MCF 10A (cell line): ENCODE data around the gene SDK2. TPM values are rescaled to one million over a fixed set of nuclear protein-coding genes. Genes with fewer than 3 reads are reported as not detected.

Experiments
- BruUV-seq: library from RNA; stranded (reverse); fragments of 400-500 nt; replicated peaks from 2 replicates; lab custom pipeline; 2021; lab: Mats Ljungman, UMichigan
- CTCF ChIA-PET: fragments of 300-600 bp; sonication (Branson Sonifier 250); formaldehyde crosslinking; extraction: SDS; loops from one replicate; lab custom pipeline; 2021; ENCODE audit warnings: antibody characterized with exemption, inconsistent platforms; lab: Yijun Ruan, JAX
- POLR2A ChIA-PET: fragments of 300-600, 350-650 bp; sonication (Branson Sonifier 250); formaldehyde crosslinking; extraction: SDS; loops from one replicate; lab custom pipeline; 2020; ENCODE audit warnings: antibody characterized with exemption, inconsistent platforms; lab: Yijun Ruan, JAX
- DNase-seq: peaks from one replicate; pipeline ENCODE4 v3.0.0-alpha.2; 2018; ENCODE audit not compliant: unreplicated experiment
- H3K27ac Mint-ChIP-seq: one replicate; pipeline ENCODE4 v1.8.0; 2022; ENCODE audit warnings: mild to moderate bottlenecking, low read depth, mixed read lengths; ENCODE audit not compliant: unreplicated experiment
- H3K27me3 Mint-ChIP-seq: one replicate; pipeline ENCODE4 v1.8.0; 2022; ENCODE audit warnings: mixed read lengths; ENCODE audit not compliant: insufficient read depth, unreplicated experiment
- H3K36me3 Mint-ChIP-seq: one replicate; pipeline ENCODE4 v1.8.0; 2022; ENCODE audit warnings: mild to moderate bottlenecking, moderate library complexity, mixed read lengths; ENCODE audit not compliant: insufficient read depth, unreplicated experiment
- H3K4me1 Mint-ChIP-seq: one replicate; pipeline ENCODE4 v1.8.0; 2022; ENCODE audit warnings: mixed read lengths; ENCODE audit not compliant: insufficient read depth, unreplicated experiment
- H3K4me3 Mint-ChIP-seq: one replicate; pipeline ENCODE4 v1.8.0; 2022; ENCODE audit warnings: mild to moderate bottlenecking, moderate library complexity, mixed read lengths; ENCODE audit not compliant: unreplicated experiment
- H3K9me3 Mint-ChIP-seq: one replicate; pipeline ENCODE4 v1.8.0; 2022; ENCODE audit warnings: mixed read lengths; ENCODE audit not compliant: unreplicated experiment
- CTCF ChIP-seq: fragments of 200-600 bp; IDR thresholded peaks from one replicate; pipeline ENCODE4 v1.8.0; 2022; ENCODE audit warnings: antibody characterized with exemption, mild to moderate bottlenecking; ENCODE audit not compliant: unreplicated experiment
- intact Hi-C: fragments of 100-400 bp; cut with micrococcal nuclease; formaldehyde crosslinking; loops from 2 replicates; pipeline ENCODE4 v1.14.1; 2022
- total RNA-seq: library from RNA; stranded (reverse); gene quantifications from 2 replicates; pipeline ENCODE4 v1.2.3, GENCODE V29; 2022

Gene SDK2
- total RNA-seq, 1 experiment from 2014 or later, result not detected

- H3K27me3 Mint-ChIP-seq, result peaks cover 34% of the 10 kb centered on the region
- no TSS peak for BruUV-seq
- H3K36me3 Mint-ChIP-seq, result no peaks in the 10 kb centered on the region
- no peaks in the 10 kb centered on the region for H3K9me3 Mint-ChIP-seq
- CTCF ChIA-PET, result interaction anchor here (0.6 kb wide), 1 partner anchor 96 kb away, joined by 3 read pairs; no protein-coding TSS in a partner anchor
- POLR2A ChIA-PET, result no interaction called here
- TF ChIP-seq CTCF, result no peak
- no peak for DNase-seq
- intact Hi-C loops, result no loop called here
- H3K4me3 Mint-ChIP-seq, result no peak overlapping the region
- no peaks in the 10 kb centered on the region for H3K4me1 Mint-ChIP-seq
- H3K27ac Mint-ChIP-seq, result no peak overlapping the region
Observed at GRCh38 chr17:73394512-73395450, 249.5 kb downstream of the SDK2 start.

GRCh38 chr17:73393962-73394361 is 250.3 kb downstream of the SDK2 start:
- ChIA-PET POLR2A (no interaction called here), CTCF (interaction anchor here (0.6 kb wide), 1 partner anchor 1204 kb away, joined by 3 read pairs; no protein-coding TSS in a partner anchor)
- no TSS peak for BruUV-seq

GRCh38 chr17:73393381-73393780 is 250.9 kb downstream of the SDK2 start:
- TF ChIP-seq CTCF, result no peak
- Mint-ChIP-seq H3K4me3 (no peak overlapping the region), H3K36me3 (no peaks in the 10 kb centered on the region), H3K9me3 (no peaks in the 10 kb centered on the region), H3K27me3 (peaks cover 23% of the 10 kb centered on the region), H3K4me1 (no peaks in the 10 kb centered on the region), H3K27ac (no peak overlapping the region)
- intact Hi-C loops, result no loop called here
- DNase-seq, result no peak
- BruUV-seq, result no TSS peak
- CTCF ChIA-PET, result interaction anchor here (0.5 to 1.1 kb wide), 4 partner anchors 138 to 1595 kb away, joined by 3 to 4 read pairs (median 3); no protein-coding TSS in a partner anchor
- POLR2A ChIA-PET, result no interaction called here

More at GRCh38 chr17:73393962-73394361, 250.3 kb downstream of the SDK2 start:
- Mint-ChIP-seq H3K27ac (no peak overlapping the region), H3K4me1 (no peaks in the 10 kb centered on the region), H3K27me3 (peaks cover 27% of the 10 kb centered on the region), H3K4me3 (no peak overlapping the region), H3K36me3 (no peaks in the 10 kb centered on the region), H3K9me3 (no peaks in the 10 kb centered on the region)
- TF ChIP-seq CTCF, result no peak
- DNase-seq, result peak; percentile 48
- intact Hi-C loops, result no loop called here
